Esophagus (tissue), 2 donors: Measurements from ENCODE around the gene CT47C1. TPM values are rescaled to one million over a fixed set of nuclear protein-coding genes. Genes with fewer than 3 reads are reported as not detected.

Experiments used
- H3K27ac ChIP-seq, 2 donors: one replicate each; pipeline ENCODE4 v1.5.1; 2013; ENCODE audit warnings: low read depth in 2 of 2, mild to moderate bottlenecking in 2 of 2, inconsistent platforms in 1 of 2, low read length in 1 of 2, moderate library complexity in 1 of 2
- H3K27me3 ChIP-seq, 2 donors: one replicate each; pipeline ENCODE4 v1.6.1; 2013; ENCODE audit warnings: low read length in 2 of 2, control low read depth in 1 of 2, mild to moderate bottlenecking in 1 of 2; ENCODE audit not compliant: insufficient read depth in 2 of 2, control insufficient read depth in 1 of 2
- H3K36me3 ChIP-seq, 2 donors: one replicate each; pipeline ENCODE4 v1.6.1; 2013; ENCODE audit warnings: low read length in 1 of 2; ENCODE audit not compliant: control insufficient read depth in 2 of 2, insufficient read depth in 2 of 2
- H3K4me1 ChIP-seq, 2 donors: one replicate each; pipeline ENCODE4 v1.6.1; 2013; ENCODE audit warnings: low read length in 1 of 2; ENCODE audit not compliant: control insufficient read depth in 2 of 2, insufficient read depth in 2 of 2
- H3K4me3 ChIP-seq, 2 donors: one replicate each; pipeline ENCODE4 v1.5.1; 2013; ENCODE audit warnings: low read length in 2 of 2, mild to moderate bottlenecking in 2 of 2, low read depth in 1 of 2, moderate library complexity in 1 of 2
- H3K9me3 ChIP-seq, 2 donors: one replicate each; pipeline ENCODE4 v1.6.1; 2013; ENCODE audit warnings: mild to moderate bottlenecking in 2 of 2, low read depth in 1 of 2, low read length in 1 of 2, moderate library complexity in 1 of 2; ENCODE audit not compliant: control insufficient read depth in 2 of 2, insufficient read depth in 1 of 2
- WGBS, 2 donors: extraction: QIAGEN DNeasy Blood & Tissue Kit; methylation state at CpG; one replicate each; pipeline ENCODE4 v1.1.7; 2013; 5-methylcytosine and 5-hydroxymethylcytosine counted together
- polyA plus RNA-seq, 2 donors: library from polyadenylated mRNA; stranded (reverse); fragments of 200-250 nt; gene quantifications; one replicate each; pipeline ENCODE4 v1.2.3, GENCODE V29; 2013
- donor health status: healthy with polysubstance abuse.
- donor health status: Bipolar disorder and iron deficiency.

Gene CT47C1
- polyA plus RNA-seq, 2 donors, result not detected

DNA sequence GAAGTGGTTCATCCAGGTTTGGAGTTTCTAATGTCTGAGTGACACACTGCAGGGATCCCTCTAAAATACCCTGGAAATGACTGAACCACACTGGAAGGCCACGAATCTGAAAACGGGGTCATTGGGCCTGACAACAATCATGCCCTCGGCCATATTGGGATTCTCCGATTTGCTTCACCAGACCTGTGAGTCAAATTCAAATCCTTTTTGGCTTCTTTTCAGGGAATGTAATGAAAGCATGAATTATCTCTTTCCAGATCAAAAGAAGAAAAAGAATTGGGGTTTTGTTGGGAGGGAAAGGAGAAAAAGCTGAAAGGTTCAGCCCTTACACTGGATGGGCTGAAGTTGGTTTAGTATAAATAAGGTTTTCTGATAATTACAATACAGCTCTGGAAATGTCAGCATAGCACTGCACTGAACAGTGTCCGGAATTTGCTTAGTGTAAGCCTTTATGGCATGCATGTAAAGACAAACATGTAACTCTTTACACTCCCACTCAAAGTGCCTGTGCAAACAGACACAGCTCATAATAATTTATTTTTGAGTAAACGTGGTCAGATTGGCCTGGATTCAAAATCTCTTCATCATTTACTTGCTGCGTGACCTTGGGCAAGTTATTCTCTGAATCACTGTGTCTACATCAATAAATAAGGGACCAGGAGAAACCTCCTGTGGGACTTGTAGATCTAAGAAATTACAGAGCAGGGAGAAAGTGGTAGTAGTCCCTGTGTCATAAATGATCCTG is 21.4 kb downstream of the CT47C1 start:
- H3K27me3 ChIP-seq, result peaks cover 0 to 7% of the 10 kb centered on the region in 2 donors
- no peaks in the 10 kb centered on the region for H3K4me1 ChIP-seq
- 43 to 48% methylated on average over 7 of the region's 7 CpGs for WGBS, 2 donors
- no peaks in the 10 kb centered on the region for H3K9me3 ChIP-seq
- no peaks in the 10 kb centered on the region for H3K36me3 ChIP-seq
- no peak overlapping the region for H3K27ac ChIP-seq
- no peak overlapping the region for H3K4me3 ChIP-seq

DNA sequence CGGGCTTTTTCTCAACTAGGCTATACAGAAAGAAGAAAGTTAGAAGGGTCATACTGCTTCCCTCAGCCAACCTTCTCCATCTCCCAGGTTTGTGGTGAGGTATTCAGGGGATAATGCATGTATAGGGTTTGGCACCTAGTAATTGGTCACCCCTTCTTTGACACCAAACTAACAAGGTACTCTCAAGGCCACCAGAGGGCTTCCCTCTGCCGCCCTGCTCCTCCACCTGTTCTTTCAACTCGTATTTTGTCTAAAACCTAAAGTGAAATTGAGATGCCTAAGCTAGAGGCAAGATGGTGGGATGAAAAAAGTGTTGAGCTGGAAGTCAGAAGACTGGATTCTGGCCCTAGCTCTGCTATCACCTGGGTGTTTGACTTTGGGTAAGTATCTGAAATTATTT is 22.0 kb downstream of the CT47C1 start:
- H3K4me3 ChIP-seq, result no peak overlapping the region
- H3K4me1 ChIP-seq, result no peaks in the 10 kb centered on the region
- H3K9me3 ChIP-seq, result no peaks in the 10 kb centered on the region
- H3K27me3 ChIP-seq, result peaks cover 0 to 10% of the 10 kb centered on the region in 2 donors
- 67 to 89% methylated on average over 3 of the region's 3 CpGs for WGBS, 2 donors
- no peaks in the 10 kb centered on the region for H3K36me3 ChIP-seq
- no peak overlapping the region for H3K27ac ChIP-seq

DNA sequence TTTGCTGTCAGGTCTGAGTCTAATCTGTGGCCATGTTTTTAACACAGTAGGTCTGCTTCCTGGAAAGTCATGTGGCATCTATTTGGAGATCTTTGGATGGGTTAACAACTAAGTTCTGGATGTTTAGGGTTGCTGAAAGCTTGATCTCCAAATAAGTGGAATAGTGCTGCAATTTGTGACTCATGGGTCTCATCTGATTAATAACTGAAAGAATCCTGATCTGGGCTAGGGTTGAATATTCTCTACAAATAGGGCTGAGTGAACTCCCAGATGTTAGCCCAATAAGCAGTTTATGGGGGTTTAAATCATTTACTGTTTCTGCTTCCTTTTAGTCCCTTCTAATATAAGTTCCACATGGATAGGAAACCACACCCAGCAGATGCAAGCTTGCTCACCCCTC is 23.1 kb downstream of the CT47C1 start:
- H3K36me3 ChIP-seq, result no peaks in the 10 kb centered on the region
- peaks cover 0 to 10% of the 10 kb centered on the region in 2 donors for H3K27me3 ChIP-seq
- H3K4me1 ChIP-seq, result no peaks in the 10 kb centered on the region
- no peaks in the 10 kb centered on the region for H3K9me3 ChIP-seq
- no peak overlapping the region for H3K4me3 ChIP-seq
- H3K27ac ChIP-seq, result no peak overlapping the region

DNA sequence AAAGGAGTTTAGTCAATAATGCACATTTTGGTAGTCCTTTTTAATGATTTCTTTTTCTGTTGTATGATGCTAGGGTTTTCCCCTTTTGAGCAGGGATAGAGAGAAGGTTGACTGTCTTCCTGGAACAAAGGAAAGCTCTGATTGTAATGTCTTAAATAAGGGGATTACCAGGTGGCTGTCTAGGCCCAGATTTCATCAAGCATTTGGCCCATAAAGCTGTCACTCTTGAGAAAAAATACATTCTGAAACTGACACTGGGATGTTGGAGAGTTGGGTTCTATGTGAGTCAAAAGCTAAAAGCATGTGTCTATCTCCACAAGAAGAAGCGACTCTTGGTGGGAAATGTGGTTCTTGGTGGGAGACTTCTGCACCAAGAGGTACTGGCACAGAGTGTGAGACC is 28.4 kb downstream of the CT47C1 start:
- Histone ChIP-seq H3K9me3 (no peaks in the 10 kb centered on the region), H3K36me3 (no peaks in the 10 kb centered on the region), H3K27me3 (peaks cover 0 to 8% of the 10 kb centered on the region in 2 donors), H3K4me1 (no peaks in the 10 kb centered on the region), H3K4me3 (no peak overlapping the region), H3K27ac (no peak overlapping the region)
- WGBS, 2 donors, result 81 to 88% methylated on average over 1 of the region's 1 CpG

DNA sequence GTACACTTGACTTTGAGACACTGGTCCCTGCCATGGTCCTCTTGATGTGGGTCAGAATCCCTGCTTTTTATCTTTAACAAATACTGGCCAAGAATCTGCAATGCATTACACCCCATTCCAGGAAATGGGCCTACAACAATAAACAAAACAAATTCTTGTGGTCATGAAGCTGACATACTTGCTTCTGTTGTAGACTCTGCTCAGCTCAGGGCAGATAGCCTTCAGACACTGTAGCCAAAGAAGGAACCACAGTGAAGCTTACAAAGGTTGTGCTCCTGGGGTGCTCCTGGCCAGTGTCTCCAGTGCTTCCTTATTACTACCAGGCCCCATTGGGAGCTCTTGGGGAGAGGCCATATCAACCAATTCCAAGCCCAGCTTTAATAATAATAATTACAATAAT is 33.0 kb downstream of the CT47C1 start:
- Histone ChIP-seq H3K27ac (no peak overlapping the region), H3K27me3 (no peaks in the 10 kb centered on the region), H3K4me1 (no peaks in the 10 kb centered on the region), H3K4me3 (no peak overlapping the region), H3K36me3 (no peaks in the 10 kb centered on the region), H3K9me3 (no peaks in the 10 kb centered on the region)

DNA sequence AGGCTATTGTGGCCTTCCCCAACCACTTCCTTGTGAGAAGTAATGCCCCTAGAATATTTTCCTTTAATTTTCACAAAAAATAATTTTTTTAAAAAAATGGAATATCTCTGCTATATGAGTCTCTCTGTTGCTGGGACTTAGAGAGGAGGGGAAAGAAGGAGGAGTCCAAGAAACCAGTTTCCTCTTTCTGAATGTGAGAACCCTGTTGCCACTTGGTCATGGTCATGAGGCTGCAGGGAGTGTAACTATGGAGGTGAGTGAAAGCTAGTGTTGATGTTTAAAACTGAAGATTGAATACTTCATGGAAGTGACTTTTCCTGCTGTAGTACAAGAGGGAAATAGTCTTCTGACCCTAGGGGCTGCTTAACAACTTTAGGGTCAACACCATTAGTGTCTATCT is 34.4 kb downstream of the CT47C1 start:
- Histone ChIP-seq H3K36me3 (no peaks in the 10 kb centered on the region), H3K9me3 (no peaks in the 10 kb centered on the region), H3K27me3 (no peaks in the 10 kb centered on the region), H3K27ac (no peak overlapping the region), H3K4me3 (no peak overlapping the region), H3K4me1 (no peaks in the 10 kb centered on the region)

DNA sequence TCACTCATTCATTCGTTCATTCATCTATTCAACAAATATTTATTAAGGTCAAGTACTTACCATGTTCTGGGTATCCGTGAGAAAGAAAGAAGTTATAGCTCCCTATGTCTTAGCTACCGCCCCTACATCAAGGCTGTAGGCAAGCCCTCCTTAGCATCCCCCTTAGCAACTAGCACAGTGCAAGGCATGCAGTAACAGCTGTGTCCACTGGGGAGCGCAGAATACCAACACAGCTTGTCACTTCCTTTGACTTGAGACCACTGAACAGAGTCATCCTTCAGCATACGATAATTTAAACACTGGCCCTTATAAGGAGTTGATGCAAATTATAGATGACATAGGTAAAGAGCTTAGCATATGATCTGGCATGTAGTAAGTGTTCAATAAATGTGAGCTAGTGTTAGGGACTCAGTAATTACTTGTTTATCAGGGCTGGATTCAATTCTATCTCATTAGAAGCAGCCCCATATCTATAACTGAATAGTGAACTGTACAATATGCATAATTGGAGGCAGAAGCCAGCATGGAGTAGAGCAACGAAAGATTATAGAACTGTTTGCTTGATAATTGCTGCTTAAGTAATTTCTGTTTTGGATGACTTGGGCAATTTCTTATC is 46.1 kb downstream of the CT47C1 start:
- no peaks in the 10 kb centered on the region for H3K9me3 ChIP-seq
- no peaks in the 10 kb centered on the region for H3K36me3 ChIP-seq
- no peaks in the 10 kb centered on the region for H3K4me1 ChIP-seq
- no peak overlapping the region for H3K4me3 ChIP-seq
- peaks cover 0 to 8% of the 10 kb centered on the region in 2 donors for H3K27me3 ChIP-seq
- WGBS, 2 donors, result 10 to 21% methylated on average over 6 of the region's 6 CpGs
- H3K27ac ChIP-seq, result no peak overlapping the region

DNA sequence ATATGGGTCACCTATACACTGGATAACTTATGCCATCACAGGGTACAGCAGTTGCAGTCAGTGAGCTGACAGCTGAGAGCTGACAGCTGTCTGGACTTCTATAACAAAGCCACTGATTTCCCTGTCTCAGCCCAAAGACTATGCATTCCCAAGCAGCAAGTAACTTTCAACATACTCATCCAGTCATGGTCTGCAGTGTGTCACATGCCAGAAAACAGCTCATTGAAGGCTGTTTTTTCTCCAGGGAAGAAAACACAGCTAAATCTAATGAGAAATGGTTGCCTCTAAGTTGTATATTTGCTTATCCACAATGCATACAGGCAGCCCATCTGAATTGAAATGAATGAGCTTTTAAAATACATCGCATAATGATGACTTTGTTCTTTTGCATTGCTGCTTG is 48.5 kb downstream of the CT47C1 start:
- WGBS, 2 donors, result 83 to 89% methylated on average over 1 of the region's 1 CpG
- Histone ChIP-seq H3K27ac (no peak overlapping the region), H3K4me1 (no peaks in the 10 kb centered on the region), H3K4me3 (no peak overlapping the region), H3K9me3 (no peaks in the 10 kb centered on the region), H3K27me3 (peaks cover 0 to 3% of the 10 kb centered on the region in 2 donors), H3K36me3 (no peaks in the 10 kb centered on the region)
